NCI-H1694 (cell line): Measurements from ENCODE around the gene BCL2L12.
A peak's percentile ranks its signal among the peaks of the same experiment; 100 is the strongest.
"Not testable (repeated sequence)": the region's sequence is repeated elsewhere in the genome, so short reads cannot be mapped to it uniquely, and the experiment has no call there.

Experiments
- DNase-seq: peaks from one replicate; lab custom pipeline; 2025; lab: John Stamatoyannopoulos, UW

BCL2L12 gene

GRCh38 chr19:49665351-49666119, at the start of gene BCL2L12, which contains the start of gene IRF3:
TSS of gene BCL2L12 (plus strand) at chr19:49665933. CDS start at chr19:49666693, 760 bp downstream.
TSS of gene IRF3 (minus strand) at chr19:49665857. CDS start at chr19:49664838, 1,019 bp downstream.
- DNase-seq: peak; percentile 85

- DNase-seq: no peak
Observed at GRCh38 chr19:49616532-49616931, 49.2 kb upstream of the BCL2L12 start.

GRCh38 chr19:49616945-49617344, 48.8 kb upstream of the BCL2L12 start:
- DNase-seq: no peak

GRCh38 chr19:49617860-49618259, 47.9 kb upstream of the BCL2L12 start:
- not testable (repeated sequence) for DNase-seq

GRCh38 chr19:49624967-49625910, 40.5 kb upstream of the BCL2L12 start:
- no peak for DNase-seq

- no peak for DNase-seq
Observed at GRCh38 chr19:49626226-49626625, 39.5 kb upstream of the BCL2L12 start.

- no peak for DNase-seq
Observed at GRCh38 chr19:49629659-49630058, 36.1 kb upstream of the BCL2L12 start.

DNA sequence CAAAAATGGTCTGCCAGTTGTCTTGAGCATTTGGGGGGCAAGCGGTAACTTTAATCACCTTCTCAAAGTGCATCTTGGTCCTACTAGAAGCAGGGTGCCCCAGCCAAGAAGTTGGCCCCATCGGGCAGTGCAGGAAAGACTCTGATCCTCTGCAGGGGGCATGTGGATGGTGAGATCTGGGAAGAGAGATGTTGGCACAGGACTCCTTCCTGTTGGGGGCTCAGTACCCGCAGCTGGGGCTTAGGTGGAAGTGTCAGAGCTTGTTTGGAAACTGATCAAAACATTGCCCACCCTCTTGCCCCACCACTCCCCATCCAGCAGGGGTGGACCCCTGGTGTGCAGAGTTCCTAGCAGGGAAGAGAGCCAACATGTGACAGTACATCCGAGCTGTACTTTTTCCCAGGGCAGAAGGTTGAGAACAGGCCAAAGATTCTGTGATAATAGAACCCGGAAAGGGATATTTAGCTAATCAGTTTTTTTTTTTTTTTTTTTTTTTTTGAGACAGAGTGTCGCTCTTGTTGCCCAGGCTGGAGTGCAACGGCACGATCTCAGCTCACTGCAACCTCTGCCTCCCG, 34.6 kb upstream of the BCL2L12 start:
- DNase-seq: no peak

DNA sequence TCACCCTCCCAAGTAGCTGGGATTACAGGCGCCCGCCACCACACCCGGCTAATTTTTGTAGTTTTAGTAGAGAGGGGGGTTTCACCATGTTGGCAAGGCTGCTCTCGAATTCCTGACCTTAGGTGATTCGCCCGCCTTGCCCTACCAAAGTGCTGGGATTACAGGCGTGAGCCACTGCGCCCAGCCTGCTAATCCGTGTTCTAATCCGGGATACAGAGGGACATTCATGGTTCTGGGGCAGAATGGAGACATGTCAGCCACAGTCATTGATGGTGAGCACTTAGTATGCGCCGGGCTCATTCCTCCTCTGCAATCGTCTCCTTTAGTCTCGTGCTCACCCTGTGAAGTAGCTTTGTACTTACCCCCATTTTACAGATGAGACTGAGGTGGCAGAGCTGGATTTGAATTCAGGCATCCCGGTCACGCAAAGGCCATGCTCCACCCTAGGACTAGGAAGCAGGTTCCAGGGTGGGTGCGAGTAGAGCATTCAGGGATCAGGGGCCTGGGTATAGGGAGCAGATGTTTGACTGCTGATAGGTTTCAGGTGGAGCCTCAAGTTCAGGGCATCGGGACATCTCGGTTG, 34.0 kb upstream of the BCL2L12 start:
- no peak for DNase-seq

- DNase-seq: no peak
Observed at GRCh38 chr19:49632576-49632975, 33.2 kb upstream of the BCL2L12 start.

GRCh38 chr19:49633273-49633672, 32.5 kb upstream of the BCL2L12 start:
- not testable (repeated sequence) for DNase-seq

DNA sequence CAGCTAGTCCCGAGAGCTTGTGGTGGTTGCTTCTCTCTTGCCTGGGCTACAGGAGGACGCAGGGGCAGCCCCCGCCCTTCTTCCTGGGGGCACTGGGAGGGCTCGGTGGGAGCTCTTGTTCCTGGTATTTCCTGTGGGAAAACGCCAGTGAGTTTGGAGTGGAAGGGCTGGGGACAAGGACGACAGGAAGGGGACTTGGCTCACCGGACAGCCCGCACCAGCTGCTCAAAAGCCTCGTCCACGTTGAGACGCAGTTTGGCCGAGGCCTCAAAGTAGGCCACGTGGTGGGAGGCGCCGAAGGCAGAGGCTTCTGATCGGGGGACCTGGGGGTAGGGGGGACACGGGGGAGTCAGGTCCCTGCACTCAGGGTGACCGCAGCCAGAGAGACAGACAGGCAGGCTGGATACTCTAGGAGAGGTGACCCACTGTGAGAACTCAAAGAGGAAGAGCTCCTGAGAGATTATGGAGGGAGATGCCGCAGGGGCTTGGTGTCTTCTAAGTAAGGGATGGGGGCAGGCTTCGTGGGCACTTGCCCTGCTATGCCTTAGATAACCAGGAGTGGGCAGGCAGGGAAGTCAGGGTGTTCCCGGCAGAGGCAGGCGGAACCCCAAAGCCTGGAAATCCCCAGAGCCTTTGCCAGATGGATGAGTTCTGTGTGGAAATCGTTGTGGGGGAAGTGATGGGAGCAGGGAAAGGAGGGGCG, 30.1 kb upstream of the BCL2L12 start:
- DNase-seq: no peak

DNA sequence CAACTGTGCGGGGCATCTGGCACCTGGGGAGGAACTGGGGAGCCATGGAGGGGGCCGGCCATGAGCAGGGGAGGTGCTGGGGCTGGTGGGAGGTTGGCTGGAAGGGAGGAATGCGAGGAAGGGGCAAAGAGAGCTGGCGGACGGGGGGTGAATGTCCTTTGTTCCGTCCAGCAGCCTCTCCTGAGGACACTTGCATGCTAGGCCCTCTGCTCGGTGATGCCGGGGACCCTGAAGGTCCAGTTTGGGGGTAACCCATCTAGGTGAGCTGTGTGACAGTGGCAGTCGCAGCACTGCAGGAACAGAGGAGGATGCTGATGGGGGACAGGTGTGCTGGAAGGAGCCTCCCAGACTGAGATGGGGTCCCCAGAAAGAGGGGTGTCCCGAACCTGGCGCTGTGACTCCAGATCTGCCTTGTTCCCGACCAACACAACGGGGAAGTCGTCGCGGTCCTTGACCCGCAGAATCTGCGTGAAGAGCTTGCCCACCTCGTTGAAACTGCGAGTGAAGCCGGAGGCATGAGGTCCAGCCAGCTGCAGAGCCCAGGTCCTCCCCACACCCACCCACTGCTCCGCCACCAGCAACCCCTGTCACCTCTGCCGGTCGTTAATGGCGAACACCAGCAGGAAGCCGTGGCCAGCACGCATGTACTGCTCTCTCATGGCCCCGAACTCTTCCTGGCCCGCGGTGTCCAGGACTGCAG, 29.4 kb upstream of the BCL2L12 start:
- DNase-seq: no peak

- no peak for DNase-seq
Observed at GRCh38 chr19:49637821-49638738, 27.7 kb upstream of the BCL2L12 start.

- DNase-seq: no peak
Observed at GRCh38 chr19:49639401-49640112, 26.2 kb upstream of the BCL2L12 start.

- peak; percentile 100 for DNase-seq
Observed at GRCh38 chr19:49640113-49640898, 25.4 kb upstream of the BCL2L12 start, which contains the start of gene RRAS. TSS of gene RRAS (minus strand) at chr19:49640143. CDS start at chr19:49640098, 45 bp downstream.

DNA sequence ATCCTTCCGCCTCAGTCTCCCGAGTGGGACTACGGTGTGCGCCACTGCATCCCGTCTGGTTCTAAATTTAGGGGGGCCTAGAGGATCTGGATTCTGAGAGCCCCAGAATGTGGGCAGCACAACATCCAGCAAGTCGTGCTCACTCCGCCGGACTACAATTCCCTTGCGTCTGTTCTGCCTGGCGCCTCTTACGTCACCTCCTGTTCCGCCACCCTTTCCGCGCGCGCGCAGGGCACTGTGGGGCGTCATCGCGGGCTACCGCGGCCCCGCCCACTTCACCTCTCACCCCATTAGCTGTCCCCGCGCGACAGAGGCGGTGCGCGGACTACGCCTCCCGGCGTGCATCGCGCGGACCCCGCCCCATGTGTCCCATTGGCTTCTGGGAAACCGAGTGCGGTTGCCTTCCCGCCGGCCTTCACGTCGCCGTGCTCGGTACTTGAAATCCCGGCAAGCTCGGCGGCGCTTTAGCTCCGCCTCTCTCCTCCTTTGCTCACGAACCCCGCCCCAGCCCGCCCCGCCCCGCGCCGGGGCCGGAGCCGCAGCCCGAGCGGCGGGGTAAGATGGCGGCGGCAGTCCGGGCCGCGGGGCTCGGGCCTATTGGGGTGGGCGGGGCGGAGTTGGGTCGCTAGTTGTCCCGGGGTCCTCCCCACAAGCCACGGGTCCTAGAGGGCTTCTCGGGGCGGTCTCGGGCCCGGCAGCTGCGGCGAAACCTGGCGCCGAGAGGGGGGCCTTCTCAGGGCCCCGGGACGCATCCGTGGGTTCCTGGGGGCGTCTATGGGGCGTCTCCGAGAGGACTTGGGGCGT, 23.8 kb upstream of the BCL2L12 start, which contains the start of gene SCAF1:
SCAF1 (plus strand) TSS at position 522 of the 804 bp plus-strand sequence. CDS start 2,818 bp downstream, outside the sequence.
- DNase-seq: peak; percentile 98
